ENCODE measurements around the gene CPT1B. TPM values are rescaled to one million over a fixed set of nuclear protein-coding genes. Genes with fewer than 3 reads are reported as not detected.
A peak's percentile ranks its signal among the peaks of the same experiment; 100 is the strongest.

Gene CPT1B
- total RNA-seq, 1 donor from 2014 or later: 32.2 TPM

DNA sequence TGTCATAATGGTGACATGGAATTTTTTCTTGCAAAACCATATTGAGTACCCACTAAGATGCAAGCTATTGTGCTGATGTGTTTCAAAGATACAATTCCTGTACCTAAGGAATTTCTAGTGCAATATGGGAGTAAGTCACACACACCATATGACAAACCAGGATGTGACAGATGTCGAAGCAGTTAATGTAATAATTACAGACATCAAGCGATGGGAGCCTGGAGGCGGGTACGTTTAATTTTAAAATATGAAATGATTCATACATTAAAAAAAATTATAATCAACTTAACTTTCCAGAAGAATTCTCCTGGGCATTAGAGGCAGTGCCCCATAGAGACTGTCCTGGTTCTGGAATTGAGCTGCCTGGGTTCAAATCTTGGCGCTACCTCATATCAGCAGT, 21.5 kb downstream of the CPT1B start:
- ChIA-PET CTCF (interaction anchor here (1.2 to 1.6 kb wide), 2 partner anchors 31 to 110 kb away, joined by 4 read pairs; partner anchors contain the start of gene SCO2), POLR2A (interaction anchor here (0.7 to 1.7 kb wide), 3 partner anchors 9 to 26 kb away, joined by 3 to 8 read pairs (median 4); no protein-coding TSS in a partner anchor)
- Mint-ChIP-seq H3K36me3 (ENCODE audit: low read depth) (no peaks in the 10 kb centered on the region), H3K4me1 (peaks cover 2% of the 10 kb centered on the region), H3K27me3 (no peaks in the 10 kb centered on the region), H3K4me3 (no peak overlapping the region), H3K27ac (no peak overlapping the region), H3K9me3 (no peaks in the 10 kb centered on the region)
- intact Hi-C loops (cut with micrococcal nuclease): no loop called here
- ATAC-seq (ENCODE audit: low read depth) (no peak), DNase-seq (no peak)
- TF ChIP-seq, protein P1, sequence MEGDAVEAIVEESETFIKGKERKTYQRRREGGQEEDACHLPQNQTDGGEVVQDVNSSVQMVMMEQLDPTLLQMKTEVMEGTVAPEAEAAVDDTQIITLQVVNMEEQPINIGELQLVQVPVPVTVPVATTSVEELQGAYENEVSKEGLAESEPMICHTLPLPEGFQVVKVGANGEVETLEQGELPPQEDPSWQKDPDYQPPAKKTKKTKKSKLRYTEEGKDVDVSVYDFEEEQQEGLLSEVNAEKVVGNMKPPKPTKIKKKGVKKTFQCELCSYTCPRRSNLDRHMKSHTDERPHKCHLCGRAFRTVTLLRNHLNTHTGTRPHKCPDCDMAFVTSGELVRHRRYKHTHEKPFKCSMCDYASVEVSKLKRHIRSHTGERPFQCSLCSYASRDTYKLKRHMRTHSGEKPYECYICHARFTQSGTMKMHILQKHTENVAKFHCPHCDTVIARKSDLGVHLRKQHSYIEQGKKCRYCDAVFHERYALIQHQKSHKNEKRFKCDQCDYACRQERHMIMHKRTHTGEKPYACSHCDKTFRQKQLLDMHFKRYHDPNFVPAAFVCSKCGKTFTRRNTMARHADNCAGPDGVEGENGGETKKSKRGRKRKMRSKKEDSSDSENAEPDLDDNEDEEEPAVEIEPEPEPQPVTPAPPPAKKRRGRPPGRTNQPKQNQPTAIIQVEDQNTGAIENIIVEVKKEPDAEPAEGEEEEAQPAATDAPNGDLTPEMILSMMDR (IDR thresholded peaks at IDR 0.05): no peak

DNA sequence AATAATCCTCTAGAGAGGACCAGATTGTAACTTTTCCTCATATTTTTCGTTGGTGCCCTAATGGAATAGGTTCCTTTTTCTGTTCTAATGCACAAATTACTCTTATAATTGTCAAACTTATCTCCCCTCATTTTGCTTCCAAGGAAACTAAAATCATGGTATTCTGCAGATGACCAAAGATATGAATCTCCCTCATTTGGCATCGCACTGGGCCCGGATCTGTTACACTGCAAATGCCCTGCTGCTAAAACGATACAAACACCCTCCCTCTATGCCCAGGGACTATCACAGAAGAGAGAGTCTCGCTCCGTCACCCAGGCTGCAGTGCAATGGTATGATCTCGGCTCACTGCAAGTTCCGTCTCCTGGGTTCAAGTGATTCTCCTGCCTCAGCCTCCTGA, 24.9 kb downstream of the CPT1B start:
- ChIA-PET POLR2A (interaction anchor here (16.7 kb wide), 1 partner anchor 23 kb away, joined by 946 read pairs; the partner anchor contains the start of genes SCO2 and TYMP), CTCF (interaction anchor here (1.7 kb wide), 1 partner anchor 27 kb away, joined by 4 read pairs; the partner anchor contains the start of gene SCO2)
- Mint-ChIP-seq H3K4me1 (peaks cover 15% of the 10 kb centered on the region), H3K27me3 (no peaks in the 10 kb centered on the region), H3K36me3 (ENCODE audit: low read depth) (no peaks in the 10 kb centered on the region), H3K27ac (no peak overlapping the region), H3K4me3 (no peak overlapping the region), H3K9me3 (no peaks in the 10 kb centered on the region)
- DNase-seq (no peak), ATAC-seq (ENCODE audit: low read depth) (no peak)
- intact Hi-C loops (cut with micrococcal nuclease): no loop called here
- TF ChIP-seq, protein P1 (IDR thresholded peaks at IDR 0.05): no peak

DNA sequence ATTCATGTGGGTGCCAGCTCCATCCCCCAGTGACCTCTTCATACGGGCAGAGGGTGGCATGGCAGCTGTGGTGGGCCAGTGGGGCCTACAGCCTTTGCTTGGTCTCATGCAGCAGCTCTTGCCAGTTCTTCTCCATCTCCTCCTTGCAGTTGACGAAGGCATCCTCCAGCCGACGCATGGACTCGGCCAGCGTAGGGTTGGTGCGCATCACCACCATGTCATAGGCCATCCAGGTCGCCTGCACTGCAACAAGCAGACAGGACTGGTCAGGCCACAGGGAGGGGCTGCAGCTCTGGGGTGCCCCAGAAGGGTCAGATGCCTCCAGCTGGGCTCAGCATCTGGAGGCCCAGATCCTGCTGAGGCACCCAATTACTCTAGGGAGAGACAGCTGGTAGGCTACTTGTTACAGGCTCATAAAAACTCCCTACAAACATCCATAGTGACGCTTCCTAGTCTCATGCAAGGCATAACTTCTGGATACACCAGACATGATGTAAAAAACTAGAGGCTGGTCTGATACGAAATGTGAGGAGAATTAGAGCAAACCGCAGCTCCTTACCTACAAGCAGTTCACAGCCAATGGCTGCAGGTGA, 27.0 kb downstream of the CPT1B start:
- CTCF ChIA-PET: interaction anchor here (0.9 to 1.1 kb wide), 2 partner anchors 12 to 25 kb away, joined by 3 read pairs; no protein-coding TSS in a partner anchor
- H3K4me1 Mint-ChIP-seq: peaks cover 20% of the 10 kb centered on the region
- no peaks in the 10 kb centered on the region for H3K36me3 Mint-ChIP-seq (ENCODE audit: low read depth)
- no peaks in the 10 kb centered on the region for H3K9me3 Mint-ChIP-seq
- intact Hi-C loops (cut with micrococcal nuclease): no loop called here
- POLR2A ChIA-PET: interaction anchor here (0.6 to 16.7 kb wide), 7 partner anchors 9 to 85 kb away, joined by 3 to 946 read pairs (median 4); partner anchors contain the start of genes CHKB, CPT1B, SCO2 and SYCE3
- H3K4me3 Mint-ChIP-seq: no peak overlapping the region
- TF ChIP-seq, protein P1 (IDR thresholded peaks at IDR 0.05): no peak
- no peak overlapping the region for H3K27ac Mint-ChIP-seq
- no peaks in the 10 kb centered on the region for H3K27me3 Mint-ChIP-seq
- DNase-seq: no peak
- ATAC-seq (ENCODE audit: low read depth): no peak

DNA sequence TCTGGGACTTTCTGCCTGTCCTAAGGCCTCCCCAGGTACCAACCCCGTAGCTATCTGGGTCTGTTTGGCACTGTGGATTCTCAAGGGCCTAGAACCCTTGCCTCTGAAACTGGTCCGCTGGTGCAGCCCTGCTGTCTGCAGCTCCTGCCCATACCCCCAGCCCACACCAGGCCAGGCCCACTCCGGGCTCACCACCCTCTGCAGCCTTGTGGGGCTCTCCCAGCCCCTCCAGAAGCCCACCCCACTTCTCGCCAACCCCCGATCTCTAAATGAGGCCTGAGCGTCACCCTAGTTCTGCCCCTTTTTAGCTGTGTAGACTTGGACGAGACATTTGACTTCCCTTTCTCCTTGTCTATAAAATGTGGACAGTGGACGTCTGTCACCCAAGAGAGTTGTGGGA, 27.8 kb downstream of the CPT1B start:
- peak overlapping the region; percentile 35 for H3K27ac Mint-ChIP-seq
- intact Hi-C loops (cut with micrococcal nuclease): no loop called here
- ChIA-PET CTCF (interaction anchor here (0.9 to 1.1 kb wide), 2 partner anchors 11 to 24 kb away, joined by 3 read pairs; no protein-coding TSS in a partner anchor), POLR2A (interaction anchor here (0.6 to 16.7 kb wide), 9 partner anchors 9 to 563 kb away, joined by 3 to 946 read pairs (median 4); partner anchors contain the start of genes CHKB, CPT1B, SCO2 and SYCE3)
- ATAC-seq (ENCODE audit: low read depth) (no peak), DNase-seq (no peak)
- H3K36me3 Mint-ChIP-seq (ENCODE audit: low read depth): no peaks in the 10 kb centered on the region
- peaks cover 25% of the 10 kb centered on the region for H3K4me1 Mint-ChIP-seq
- no peaks in the 10 kb centered on the region for H3K9me3 Mint-ChIP-seq
- no peaks in the 10 kb centered on the region for H3K27me3 Mint-ChIP-seq
- TF ChIP-seq, protein P1 (IDR thresholded peaks at IDR 0.05): no peak
- H3K4me3 Mint-ChIP-seq: peak overlapping the region; percentile 48

All from activated B cell treated with CpG ODN at 0.5 μM for 24 hours (primary cell).